PC-3 (cell line): ENCODE measurements around the gene ARID5A. TPM values are rescaled to one million over a fixed set of nuclear protein-coding genes. Genes with fewer than 3 reads are reported as not detected.

Experiments used
- ATAC-seq: fragments of 200-7000 bp; cut with Tn5 transposase; 2 replicates; pipeline ENCODE4 v1.9.1; 2020; ENCODE audit warnings: mild to moderate bottlenecking, moderate library complexity
- BruUV-seq: library from RNA; stranded (reverse); fragments of 400-500 nt; replicated peaks from 2 replicates; lab custom pipeline; 2021; lab: Mats Ljungman, UMichigan
- CTCF ChIA-PET: fragments of 300-600 bp; sonication (Branson Sonifier 250); formaldehyde crosslinking; loops from one replicate; lab custom pipeline; 2022; ENCODE audit warnings: antibody characterized with exemption; lab: Charles Lee
- POLR2A ChIA-PET: fragments of 300-600 bp; sonication (Branson Sonifier 250); formaldehyde crosslinking; loops from one replicate; lab custom pipeline; 2022; ENCODE audit warnings: antibody characterized with exemption; ENCODE audit not compliant: unreplicated experiment; lab: Charles Lee
- DNase-seq: peaks from one replicate; pipeline ENCODE4 v3.0.0-alpha.2; 2015
- H2AFZ ChIP-seq: fragments of 300-600 bp; sonication (generic); 2 replicates; pipeline ENCODE4 v1.6.0; 2016; ENCODE audit warnings: antibody characterized with exemption, low read length
- H3F3A ChIP-seq: fragments of 300-600 bp; sonication (generic); one replicate; pipeline ENCODE4 v1.6.0; 2017; ENCODE audit warnings: antibody characterized with exemption, low read length, control low read depth, mild to moderate bottlenecking; ENCODE audit not compliant: unreplicated experiment
- H3K27ac ChIP-seq: fragments of 300-600 bp; sonication (generic); 2 replicates; pipeline ENCODE4 v1.5.1; 2016; ENCODE audit warnings: mild to moderate bottlenecking, low read length
- H3K27me3 ChIP-seq: fragments of 300-600 bp; sonication (generic); 2 replicates; pipeline ENCODE4 v1.6.1; 2016; ENCODE audit warnings: low read length, mixed read lengths
- H3K36me3 ChIP-seq: fragments of 300-600 bp; sonication (generic); 2 replicates; pipeline ENCODE4 v1.6.1; 2016; ENCODE audit warnings: low read depth, mixed run types, low read length, mixed read lengths
- H3K4me1 ChIP-seq: fragments of 300-600 bp; sonication (generic); 2 replicates; pipeline ENCODE4 v1.5.1; 2016; ENCODE audit warnings: low read length; ENCODE audit not compliant: insufficient read depth
- H3K4me2 ChIP-seq: fragments of 300-600 bp; sonication (generic); 2 replicates; pipeline ENCODE4 v1.6.0; 2016; ENCODE audit warnings: low read length
- H3K4me3 ChIP-seq: fragments of 300-600 bp; sonication (generic); 2 replicates; pipeline ENCODE4 v1.5.1; 2016; ENCODE audit warnings: mild to moderate bottlenecking, low read length, mixed read lengths
- H3K79me2 ChIP-seq: fragments of 300-600 bp; sonication (generic); 2 replicates; pipeline ENCODE4 v1.6.1; 2017; ENCODE audit warnings: low read length, mixed read lengths
- H3K9ac ChIP-seq: fragments of 300-600 bp; sonication (generic); 2 replicates; pipeline ENCODE4 v1.6.0; 2016; ENCODE audit warnings: mild to moderate bottlenecking, low read length
- H3K9me2 ChIP-seq: fragments of 300-600 bp; sonication (generic); replicated peaks from 2 replicates; pipeline ENCODE4 v1.6.1; 2016; ENCODE audit warnings: mixed run types, low read length, mixed read lengths
- H3K9me3 ChIP-seq: fragments of 300-600 bp; sonication (generic); 2 replicates; pipeline ENCODE4 v1.6.1; 2016; ENCODE audit warnings: low read length, mixed read lengths
- H4K20me1 ChIP-seq: fragments of 300-600 bp; sonication (generic); 2 replicates; pipeline ENCODE4 v1.6.1; 2016; ENCODE audit warnings: low read length, mixed read lengths
- CTCF ChIP-seq: fragments of 300-600 bp; sonication (generic); conservative IDR thresholded peaks from 2 replicates; pipeline ENCODE4 v1.5.1; 2017; ENCODE audit warnings: antibody characterized with exemption, low read depth, mild to moderate bottlenecking, low read length
- EZH2 ChIP-seq: fragments of 300-600 bp; sonication (generic); IDR thresholded peaks from one replicate; pipeline ENCODE4 v1.6.1; 2017; ENCODE audit warnings: antibody characterized with exemption, mild to moderate bottlenecking, low read length; ENCODE audit not compliant: unreplicated experiment
- EZH2phosphoT487 ChIP-seq: fragments of 300-600 bp; sonication (generic); IDR thresholded peaks from 2 replicates; pipeline ENCODE4 v1.6.1; 2018; ENCODE audit warnings: mild to moderate bottlenecking, antibody characterized with exemption, low read length, borderline replicate concordance
- intact Hi-C: fragments of 100-400 bp; cut with micrococcal nuclease; formaldehyde crosslinking; loops from 2 replicates; pipeline ENCODE4 v1.9.0; 2023
- total RNA-seq: library from RNA; depleted of rRNA; stranded (reverse); fragments of >200 nt; gene quantifications from 2 replicates; pipeline ENCODE4 v1.2.3, GENCODE V29; 2014

Gene ARID5A
- total RNA-seq, 1 experiment from 2014 or later = 8.2 TPM

GRCh38 chr2:96529376-96530143 is 7.0 kb upstream of the ARID5A start:
- intact Hi-C loops = no loop called here
- Histone ChIP-seq H3K9me3 (no peaks in the 10 kb centered on the region), H3F3A (no peaks in the 10 kb centered on the region), H3K4me1 (peaks cover 21% of the 10 kb centered on the region), H3K9ac (no peak overlapping the region), H2AFZ (no peak overlapping the region), H3K27me3 (no peaks in the 10 kb centered on the region), H3K9me2 (no peaks in the 10 kb centered on the region), H3K36me3 (no peaks in the 10 kb centered on the region), H3K79me2 (no peaks in the 10 kb centered on the region), H3K27ac (no peak overlapping the region), H4K20me1 (no peaks in the 10 kb centered on the region), H3K4me3 (no peak overlapping the region), H3K4me2 (no peak overlapping the region)
- no peak for DNase-seq
- ATAC-seq = no peak
- CTCF ChIA-PET = no interaction called here
- POLR2A ChIA-PET = no interaction called here
- TF ChIP-seq EZH2phosphoT487 (no peak), CTCF (no peak), EZH2 (no peak)
- BruUV-seq = no TSS peak

- no peak overlapping the region for H2AFZ ChIP-seq
Observed at GRCh38 chr2:96530144-96530430, 6.5 kb upstream of the ARID5A start.

More at GRCh38 chr2:96530144-96530430, 6.5 kb upstream of the ARID5A start:
- peaks cover 21% of the 10 kb centered on the region for H3K4me1 ChIP-seq
- ChIA-PET POLR2A (interaction anchor here (0.6 kb wide), 1 partner anchor 194 kb away, joined by 6 read pairs; the partner anchor contains the start of gene NCAPH), CTCF (no interaction called here)
- ATAC-seq (no peak), DNase-seq (no peak)
- H3K27ac ChIP-seq = no peak overlapping the region
- H3F3A ChIP-seq = no peaks in the 10 kb centered on the region
- H3K9me3 ChIP-seq = no peaks in the 10 kb centered on the region
- no peak overlapping the region for H3K4me2 ChIP-seq
- H3K4me3 ChIP-seq = no peak overlapping the region
- BruUV-seq = no TSS peak
- TF ChIP-seq EZH2 = no peak
- no peak for TF ChIP-seq CTCF
- TF ChIP-seq EZH2phosphoT487 = no peak
- intact Hi-C loops = no loop called here
- no peaks in the 10 kb centered on the region for H4K20me1 ChIP-seq
- no peaks in the 10 kb centered on the region for H3K9me2 ChIP-seq
- H3K36me3 ChIP-seq = no peaks in the 10 kb centered on the region
- H3K9ac ChIP-seq = no peak overlapping the region
- H3K27me3 ChIP-seq = no peaks in the 10 kb centered on the region
- no peaks in the 10 kb centered on the region for H3K79me2 ChIP-seq
